NCI-H2107 treated with DMSO at 0.1 percent for 48 hours (cell line): ENCODE measurements around the gene ELL.

Experiments used
- DNase-seq: peaks from one replicate; lab custom pipeline; 2025; ENCODE audit not compliant: unreplicated experiment; lab: John Stamatoyannopoulos, UW

ELL gene

GRCh38 chr19:18506101-18506930 is 15.6 kb downstream of the ELL start:
- no peak for DNase-seq

GRCh38 chr19:18504886-18505610 is 16.8 kb downstream of the ELL start:
- DNase-seq = no peak

- DNase-seq = no peak
Observed at GRCh38 chr19:18503971-18504885, 17.6 kb downstream of the ELL start.

- no peak for DNase-seq
Observed at GRCh38 chr19:18503337-18503970, 18.4 kb downstream of the ELL start.

GRCh38 chr19:18502638-18503294 is 19.1 kb downstream of the ELL start:
- peak; percentile 39 for DNase-seq

GRCh38 chr19:18502246-18502637 is 19.6 kb downstream of the ELL start:
- DNase-seq = no peak

- DNase-seq = no peak
Observed at GRCh38 chr19:18501832-18502231, 20.0 kb downstream of the ELL start.

GRCh38 chr19:18501351-18501750 is 20.5 kb downstream of the ELL start:
- no peak for DNase-seq

GRCh38 chr19:18500799-18501198 is 21.1 kb downstream of the ELL start:
- no peak for DNase-seq

- no peak for DNase-seq
Observed at GRCh38 chr19:18500376-18500775, 21.5 kb downstream of the ELL start.

- DNase-seq = no peak
Observed at GRCh38 chr19:18499055-18499775, 22.7 kb downstream of the ELL start.

GRCh38 chr19:18496980-18497256 is 25.0 kb downstream of the ELL start:
- no peak for DNase-seq

GRCh38 chr19:18496167-18496979 is 25.5 kb downstream of the ELL start:
- no peak for DNase-seq

- no peak for DNase-seq
Observed at GRCh38 chr19:18495204-18495911, 26.5 kb downstream of the ELL start.

GRCh38 chr19:18494267-18494607 is 27.6 kb downstream of the ELL start:
- DNase-seq = no peak

- no peak for DNase-seq
Observed at GRCh38 chr19:18493440-18494266, 28.2 kb downstream of the ELL start.

GRCh38 chr19:18491995-18492953 is 29.6 kb downstream of the ELL start:
- no peak for DNase-seq
